ENCODE data around the gene KLHL6.
"Not testable (repeated sequence)": the region's sequence is repeated elsewhere in the genome, so short reads cannot be mapped to it uniquely, and the experiment has no call there.

The KLHL6 gene

GRCh38 chr3:183443395-183444385 lies 111.8 kb downstream of the KLHL6 start:
- no peak for DNase-seq

GRCh38 chr3:183442994-183443393 lies 112.5 kb downstream of the KLHL6 start:
- no peak for DNase-seq

GRCh38 chr3:183440521-183440920 lies 115.0 kb downstream of the KLHL6 start:
- DNase-seq: not testable (repeated sequence)

- no peak for DNase-seq
Observed at GRCh38 chr3:183439515-183439914, 116.0 kb downstream of the KLHL6 start.

- no peak for DNase-seq
Observed at GRCh38 chr3:183438735-183439134, 116.8 kb downstream of the KLHL6 start.

- DNase-seq: no peak
Observed at GRCh38 chr3:183437666-183438564, 117.6 kb downstream of the KLHL6 start.

All from activated CD8-positive, alpha-beta memory T cell treated with anti-CD3 and anti-CD28 coated beads for 24 hours (primary cell).